Measurements from ENCODE around the gene TEX13C. TPM values are rescaled to one million over a fixed set of nuclear protein-coding genes. Genes with fewer than 3 reads are reported as not detected.

Gene TEX13C
- total and polyA plus RNA-seq, 2 of the 13 experiments (the other 11 are each of a cell fraction or from before 2014, with no cell fraction given): not detected

GRCh38 chrX:125322431-125322830 is 2.8 kb downstream of the TEX13C start:
- Histone ChIP-seq H3K27me3 (ENCODE audit: control insufficient read depth in 1 of 2, insufficient read depth in 2 of 2, low read length in 2 of 2) (no peaks in the 10 kb centered on the region), H3K36me3 (replicated peaks in 1 of 2; ENCODE audit: control insufficient read depth in 1 of 2, insufficient read depth in 2 of 2, low read length in 2 of 2) (no peaks in the 10 kb centered on the region), H4K20me1 (ENCODE audit: insufficient read depth, low read length) (no peaks in the 10 kb centered on the region), H3K9ac (ENCODE audit: insufficient read depth, low read depth, low read length) (no peak overlapping the region), H3K4me3 (replicated peaks in 1 of 3; ENCODE audit: insufficient read depth in 1 of 3, low read depth in 2 of 3, low read length in 3 of 3) (no peak overlapping the region), H3K9me3 (ENCODE audit: low read length) (no peaks in the 10 kb centered on the region), H3K4me1 (ENCODE audit: insufficient read depth, low read length) (no peaks in the 10 kb centered on the region), H3K79me2 (ENCODE audit: insufficient read depth, low read length) (no peaks in the 10 kb centered on the region), H3K4me2 (ENCODE audit: low read depth, low read length) (no peak overlapping the region), H3K27ac (ENCODE audit: extremely low read length, insufficient read depth, low read length) (no peak overlapping the region), H2AFZ (ENCODE audit: low read length) (no peak overlapping the region)
- ATAC-seq: no peak
- intact Hi-C loops (cut with micrococcal nuclease; ENCODE audit: unreplicated experiment) (no loop called here), in situ Hi-C loops (cut with HindIII; ENCODE audit: extremely low pct_ligation_motif_present, low pct_unique_long_range_greater_than_20kb) (no loop called here)
- DNase-seq (ENCODE audit: low spot score): no peak
- TF ChIP-seq ZNF326 (CRISPR knock-in tag; IDR thresholded peaks at IDR 0.05; ENCODE audit: borderline replicate concordance): no peak
- TF ChIP-seq GFI1 (CRISPR knock-in tag; IDR thresholded peaks at IDR 0.05; ENCODE audit: borderline replicate concordance): no peak
- TF ChIP-seq IKZF4 (CRISPR knock-in tag; IDR thresholded peaks at IDR 0.05; ENCODE audit: borderline replicate concordance, low read depth, not compliant biosample characterization): no peak
- TF ChIP-seq HOXA3 (CRISPR knock-in tag; IDR thresholded peaks at IDR 0.05): no peak
- TF ChIP-seq, protein P1, sequence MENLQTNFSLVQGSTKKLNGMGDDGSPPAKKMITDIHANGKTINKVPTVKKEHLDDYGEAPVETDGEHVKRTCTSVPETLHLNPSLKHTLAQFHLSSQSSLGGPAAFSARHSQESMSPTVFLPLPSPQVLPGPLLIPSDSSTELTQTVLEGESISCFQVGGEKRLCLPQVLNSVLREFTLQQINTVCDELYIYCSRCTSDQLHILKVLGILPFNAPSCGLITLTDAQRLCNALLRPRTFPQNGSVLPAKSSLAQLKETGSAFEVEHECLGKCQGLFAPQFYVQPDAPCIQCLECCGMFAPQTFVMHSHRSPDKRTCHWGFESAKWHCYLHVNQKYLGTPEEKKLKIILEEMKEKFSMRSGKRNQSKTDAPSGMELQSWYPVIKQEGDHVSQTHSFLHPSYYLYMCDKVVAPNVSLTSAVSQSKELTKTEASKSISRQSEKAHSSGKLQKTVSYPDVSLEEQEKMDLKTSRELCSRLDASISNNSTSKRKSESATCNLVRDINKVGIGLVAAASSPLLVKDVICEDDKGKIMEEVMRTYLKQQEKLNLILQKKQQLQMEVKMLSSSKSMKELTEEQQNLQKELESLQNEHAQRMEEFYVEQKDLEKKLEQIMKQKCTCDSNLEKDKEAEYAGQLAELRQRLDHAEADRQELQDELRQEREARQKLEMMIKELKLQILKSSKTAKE (CRISPR knock-in tag; IDR thresholded peaks at IDR 0.05; ENCODE audit: borderline replicate concordance): no peak
- TF ChIP-seq EEA1 (CRISPR knock-in tag; IDR thresholded peaks at IDR 0.05; ENCODE audit: borderline replicate concordance): no peak
- no peak for TF ChIP-seq ELF4 (CRISPR knock-in tag; IDR thresholded peaks at IDR 0.05; ENCODE audit: borderline replicate concordance)
- no peak for TF ChIP-seq GPBP1L1 (CRISPR knock-in tag; IDR thresholded peaks at IDR 0.05)
- no peak for TF ChIP-seq ZNF414 (CRISPR knock-in tag; IDR thresholded peaks at IDR 0.05)
- TF ChIP-seq TAF15 (IDR thresholded peaks at IDR 0.05; ENCODE audit: low read depth, low read length, poor library complexity, severe bottlenecking): no peak
- no peak for TF ChIP-seq HINFP (CRISPR knock-in tag; IDR thresholded peaks at IDR 0.05; ENCODE audit: low read depth)
- TF ChIP-seq SOX5 (CRISPR knock-in tag; IDR thresholded peaks at IDR 0.05; ENCODE audit: borderline replicate concordance): no peak
- ChIA-PET POLR2A (no interaction called here), CTCF (ENCODE audit: low intra/inter-chr PET ratio, low total read pairs) (no interaction called here)
- no TSS peak for BruUV-seq (replicated peaks)
- FAIRE-seq: no peak
- WGBS (ENCODE audit: low lambda C conversion rate): no CpG with 5 or more reads among the region's 2 CpGs

Measured in HepG2 (cell line).